AG04449 (cell line): Measurements from ENCODE around the gene GOLGA3.
"Not testable (repeated sequence)": the region's sequence is repeated elsewhere in the genome, so short reads cannot be mapped to it uniquely, and the experiment has no call there.

ENCODE experiments used
- CTCF ChIA-PET: fragments of 350-600 bp; formaldehyde crosslinking; extraction: SDS; loops from one replicate; lab custom pipeline; 2021; ENCODE audit warnings: antibody characterized with exemption; lab: Yijun Ruan, JAX
- POLR2A ChIA-PET: fragments of 400-600, 350-600 bp; formaldehyde crosslinking; extraction: SDS; loops from one replicate; lab custom pipeline; 2020; ENCODE audit warnings: antibody characterized with exemption, inconsistent platforms; lab: Yijun Ruan, JAX
- DNase-seq: peaks from one replicate; pipeline ENCODE4 v3.0.0-alpha.2; 2010; ENCODE audit warnings: low read depth, low spot score
- H3K4me3 ChIP-seq: 2 replicates; pipeline ENCODE4 v1.5.1; 2011; ENCODE audit warnings: low read depth, mild to moderate bottlenecking, control low read depth, low read length
- CTCF ChIP-seq: IDR thresholded peaks from one replicate; pipeline ENCODE4 v1.5.1; 2011; ENCODE audit warnings: mild to moderate bottlenecking, moderate library complexity, low read length, control low read depth, inconsistent platforms; ENCODE audit not compliant: insufficient read depth; ENCODE audit errors: missing control alignments

GOLGA3 gene

GRCh38 chr12:132853285-132854092 is 24.8 kb upstream of the GOLGA3 start:
- ChIA-PET POLR2A (no interaction called here), CTCF (no interaction called here)
- H3K4me3 ChIP-seq: no peak overlapping the region
- no peak for DNase-seq
- TF ChIP-seq CTCF: no peak

GRCh38 chr12:132852496-132852895 is 23.8 kb upstream of the GOLGA3 start:
- ChIA-PET POLR2A (no interaction called here), CTCF (no interaction called here)
- H3K4me3 ChIP-seq: no peak overlapping the region
- no peak for DNase-seq
- no peak for TF ChIP-seq CTCF

GRCh38 chr12:132851465-132851864 is 22.8 kb upstream of the GOLGA3 start:
- TF ChIP-seq CTCF: no peak
- H3K4me3 ChIP-seq: no peak overlapping the region
- ChIA-PET POLR2A (no interaction called here), CTCF (no interaction called here)
- DNase-seq: no peak

GRCh38 chr12:132850291-132850690 is 21.6 kb upstream of the GOLGA3 start:
- no peak for DNase-seq
- H3K4me3 ChIP-seq: no peak overlapping the region
- TF ChIP-seq CTCF: no peak
- POLR2A ChIA-PET: no interaction called here
- CTCF ChIA-PET: no interaction called here

- TF ChIP-seq CTCF: no peak
- ChIA-PET CTCF (no interaction called here), POLR2A (no interaction called here)
- DNase-seq: no peak
- H3K4me3 ChIP-seq: no peak overlapping the region
These were observed 19.9 kb upstream of the GOLGA3 start for GRCh38 chr12:132848521-132848920.

GRCh38 chr12:132847363-132848356 is 19.0 kb upstream of the GOLGA3 start:
- TF ChIP-seq CTCF: no peak
- DNase-seq: no peak

GRCh38 chr12:132844681-132845080 is 16.0 kb upstream of the GOLGA3 start:
- H3K4me3 ChIP-seq, POLR2A ChIA-PET, DNase-seq, CTCF ChIA-PET: not testable (repeated sequence)

More at GRCh38 chr12:132847363-132848356, 19.0 kb upstream of the GOLGA3 start:
- ChIA-PET POLR2A (interaction anchor here (0.6 kb wide), 1 partner anchor 18 kb away, joined by 3 read pairs; no protein-coding TSS in a partner anchor), CTCF (no interaction called here)
- no peak overlapping the region for H3K4me3 ChIP-seq
